Activated CD8-positive, alpha-beta memory T cell treated with anti-CD3 and anti-CD28 coated beads, Interleukin-2, amount 50 U/mL, for 48 hours (primary cell): ENCODE data around the gene SUPT3H.
"Not testable (repeated sequence)": the region's sequence is repeated elsewhere in the genome, so short reads cannot be mapped to it uniquely, and the experiment has no call there.

Source experiments
- DNase-seq: peaks from one replicate; pipeline ENCODE4 v3.0.0-alpha.2; 2020

SUPT3H gene

DNA sequence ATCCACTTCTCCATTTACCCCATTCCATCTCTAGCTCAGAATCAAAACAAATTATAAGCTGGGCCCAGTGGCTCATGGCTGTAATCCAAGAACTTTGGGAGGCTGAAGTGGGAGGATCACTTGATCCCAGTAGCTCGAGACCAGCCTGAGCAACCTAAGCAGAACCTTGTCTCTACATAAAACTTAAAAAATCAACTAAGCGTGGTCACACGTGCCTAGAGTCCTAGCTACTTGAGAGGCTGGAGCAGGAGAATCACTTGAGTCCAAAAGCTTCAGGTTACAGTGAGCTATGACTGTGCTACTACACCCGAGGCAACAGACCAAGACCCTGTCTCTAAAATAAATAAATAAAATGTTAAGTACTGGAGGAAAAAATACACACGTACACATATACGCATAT lies 124.3 kb downstream of the SUPT3H start:
- DNase-seq: no peak

DNA sequence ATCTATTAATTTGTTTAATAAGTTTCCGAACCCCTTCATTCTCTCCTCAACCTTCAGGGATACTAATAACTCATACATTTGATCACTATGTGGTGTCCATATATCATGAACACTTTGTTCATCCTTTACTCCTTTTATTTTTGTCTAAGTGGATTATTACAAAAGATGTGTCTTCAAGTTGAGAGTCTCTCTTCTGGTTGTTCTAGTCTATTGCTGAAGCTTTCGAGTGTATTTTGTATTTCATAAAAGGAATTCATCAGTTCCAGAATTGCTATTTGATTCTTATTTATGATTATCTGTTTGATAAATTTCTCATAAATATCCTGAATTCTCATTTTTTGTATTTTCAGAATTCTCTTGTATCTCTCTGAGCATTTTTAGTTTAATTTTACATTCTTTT lies 146.1 kb downstream of the SUPT3H start:
- DNase-seq: no peak

- no peak for DNase-seq
Measured at GRCh38 chr6:45229416-45229815, 148.3 kb downstream of the SUPT3H start.

- no peak for DNase-seq
Measured at GRCh38 chr6:45226081-45226480, 151.7 kb downstream of the SUPT3H start.

GRCh38 chr6:45222380-45222779 lies 155.4 kb downstream of the SUPT3H start:
- DNase-seq: no peak

DNA sequence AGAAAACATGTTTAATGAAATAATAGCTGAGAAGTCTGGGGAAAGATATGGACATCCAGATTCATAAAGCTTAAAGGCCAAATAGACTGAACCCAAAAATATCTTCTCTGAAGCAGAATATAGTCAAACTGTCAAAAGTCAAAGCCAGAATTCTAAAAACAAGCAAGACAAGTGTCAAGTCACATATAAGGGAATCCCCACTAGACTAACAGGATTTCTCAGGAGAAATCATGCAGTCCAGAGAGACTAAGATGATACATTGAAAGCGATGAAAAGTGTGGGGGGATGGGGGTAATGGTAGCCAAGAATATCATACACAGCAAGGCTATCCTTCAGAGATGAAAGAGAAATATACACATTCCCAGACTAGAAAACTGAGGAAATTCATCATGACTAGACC lies 162.0 kb downstream of the SUPT3H start:
- no peak for DNase-seq

DNA sequence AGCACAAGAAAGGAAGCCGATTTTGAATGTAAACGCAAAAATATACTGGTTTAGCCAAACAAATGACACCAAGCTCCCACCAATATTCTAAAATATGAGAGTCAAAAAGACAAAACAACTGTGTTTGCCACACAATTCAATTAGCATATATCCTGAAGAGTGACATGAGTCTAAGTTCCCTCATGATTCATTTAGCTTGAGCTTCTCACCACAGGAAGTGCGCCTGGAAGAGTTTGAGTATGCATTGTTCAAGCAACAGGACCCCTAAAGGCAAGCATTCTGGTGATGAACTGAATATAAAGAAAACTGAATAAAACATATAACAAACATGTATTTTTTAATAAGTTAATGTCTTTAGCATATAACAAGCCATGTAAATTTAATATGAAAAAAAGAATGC lies 164.8 kb downstream of the SUPT3H start:
- DNase-seq: no peak

GRCh38 chr6:45209762-45210161 lies 168.0 kb downstream of the SUPT3H start:
- no peak for DNase-seq

- DNase-seq: no peak
Measured at GRCh38 chr6:45206793-45207492, 170.8 kb downstream of the SUPT3H start.

- no peak for DNase-seq
Measured at GRCh38 chr6:45201484-45201883, 176.2 kb downstream of the SUPT3H start.

GRCh38 chr6:45200510-45200909 lies 177.2 kb downstream of the SUPT3H start:
- DNase-seq: no peak

- DNase-seq: no peak
Measured at GRCh38 chr6:45199554-45199953, 178.2 kb downstream of the SUPT3H start.

- DNase-seq: no peak
Measured at GRCh38 chr6:45196121-45196520, 181.6 kb downstream of the SUPT3H start.

DNA sequence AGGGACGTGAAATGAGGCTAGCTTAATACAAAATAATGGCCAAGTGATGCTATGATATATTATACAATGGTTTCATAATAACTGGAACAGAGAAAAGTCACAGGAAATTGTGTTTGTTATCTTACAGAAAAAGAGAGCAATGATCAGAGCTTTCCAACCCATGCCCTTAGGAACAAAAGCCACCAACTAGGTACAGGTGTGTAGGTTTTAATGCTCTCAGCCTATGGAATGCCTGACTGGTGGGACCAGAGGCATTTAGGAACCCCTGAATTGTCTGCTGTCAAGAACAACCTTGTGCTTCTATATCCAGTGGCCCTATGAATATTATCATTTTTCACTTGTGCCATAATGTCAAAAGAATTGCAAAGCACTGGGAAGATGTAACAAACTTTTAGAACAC lies 182.6 kb downstream of the SUPT3H start:
- DNase-seq: no peak

DNA sequence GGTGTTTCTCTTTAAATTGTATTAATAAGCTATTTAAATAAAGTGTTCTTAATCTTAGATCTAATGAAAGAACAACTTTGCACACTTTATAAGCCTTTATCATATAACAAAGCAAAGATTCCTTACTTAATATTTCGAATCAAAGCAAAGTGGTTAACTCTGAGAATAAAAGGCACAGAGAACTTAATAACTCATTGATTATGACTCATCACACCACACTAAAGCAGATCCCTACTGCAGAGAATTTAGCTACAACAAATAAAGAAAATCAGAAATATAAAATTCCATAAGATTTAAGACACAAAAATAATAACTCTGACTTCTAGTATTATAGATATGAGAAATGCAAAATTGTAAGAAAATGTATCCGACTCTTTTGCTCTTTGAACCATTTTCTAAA lies 185.2 kb downstream of the SUPT3H start:
- no peak for DNase-seq

GRCh38 chr6:45191414-45191813 lies 186.3 kb downstream of the SUPT3H start:
- DNase-seq: no peak

GRCh38 chr6:45187836-45188235 lies 189.9 kb downstream of the SUPT3H start:
- DNase-seq: no peak

GRCh38 chr6:45185403-45186251 lies 192.1 kb downstream of the SUPT3H start:
- no peak for DNase-seq

GRCh38 chr6:45184937-45185336 lies 192.8 kb downstream of the SUPT3H start:
- no peak for DNase-seq

GRCh38 chr6:45184040-45184439 lies 193.7 kb downstream of the SUPT3H start:
- DNase-seq: no peak

- not testable (repeated sequence) for DNase-seq
Measured at GRCh38 chr6:45176373-45176772, 201.4 kb downstream of the SUPT3H start.

- no peak for DNase-seq
Measured at GRCh38 chr6:45175272-45175671, 202.5 kb downstream of the SUPT3H start.

DNA sequence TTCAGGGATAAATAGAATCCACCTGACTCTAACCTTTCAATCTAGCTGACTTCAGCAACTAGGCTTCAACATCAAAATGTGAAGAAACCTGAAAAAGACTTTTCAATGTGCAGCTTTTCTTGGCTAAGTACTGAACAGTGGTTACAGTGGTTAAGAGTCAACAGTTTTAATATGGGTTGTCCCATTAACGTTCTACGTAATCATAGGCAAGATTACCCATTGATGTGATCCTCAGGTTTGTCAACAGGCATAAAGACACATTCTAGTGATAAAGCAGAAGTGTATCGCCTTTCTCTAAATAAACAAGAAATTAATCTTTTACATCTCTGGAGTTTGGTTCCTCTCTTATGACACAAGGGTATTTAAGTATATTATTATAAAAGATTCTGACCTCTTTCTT lies 203.7 kb downstream of the SUPT3H start:
- no peak for DNase-seq

DNA sequence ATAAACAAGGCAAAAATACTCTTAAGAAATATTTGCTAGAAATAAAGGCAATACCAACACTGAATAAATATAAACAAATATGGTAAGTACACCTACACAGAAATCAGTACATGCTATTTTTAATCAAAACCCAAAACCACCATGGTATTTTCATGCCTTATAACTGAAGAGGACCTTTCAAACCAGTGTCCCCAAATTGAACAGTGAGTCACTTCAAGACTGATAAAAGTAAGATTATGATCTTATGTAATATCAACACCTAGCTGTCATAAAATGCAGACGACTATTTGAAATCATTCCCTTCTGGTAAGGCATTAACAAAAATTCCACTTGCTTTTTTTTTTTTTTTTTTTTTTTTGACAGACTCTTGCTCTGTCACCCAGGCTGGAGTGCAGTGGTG lies 206.4 kb downstream of the SUPT3H start:
- DNase-seq: no peak

DNA sequence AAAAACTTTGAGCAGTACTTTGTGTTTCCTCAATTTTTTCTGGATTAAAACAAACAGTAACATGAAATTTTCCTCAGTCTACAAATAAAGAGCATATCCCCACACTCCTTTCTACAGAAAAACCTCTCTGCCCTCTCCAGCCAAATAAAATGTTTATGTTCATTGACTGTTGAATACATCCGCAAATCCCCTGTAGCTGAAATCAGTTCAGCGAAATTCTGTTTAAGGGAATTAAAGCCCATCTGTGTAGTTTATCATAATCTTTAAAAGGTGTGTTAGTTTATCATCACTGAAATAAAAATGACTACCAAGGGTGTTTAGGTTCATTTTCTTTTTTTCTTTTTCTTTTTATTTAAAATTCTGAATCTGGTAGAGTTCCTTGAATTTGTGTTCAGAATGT lies 207.4 kb downstream of the SUPT3H start:
- DNase-seq: no peak
